ENCODE measurements around the gene NAE1. TPM values are rescaled to one million over a fixed set of nuclear protein-coding genes. Genes with fewer than 3 reads are reported as not detected.

The NAE1 gene
- total RNA-seq, 1 donor from 2014 or later = 63.9 TPM

DNA sequence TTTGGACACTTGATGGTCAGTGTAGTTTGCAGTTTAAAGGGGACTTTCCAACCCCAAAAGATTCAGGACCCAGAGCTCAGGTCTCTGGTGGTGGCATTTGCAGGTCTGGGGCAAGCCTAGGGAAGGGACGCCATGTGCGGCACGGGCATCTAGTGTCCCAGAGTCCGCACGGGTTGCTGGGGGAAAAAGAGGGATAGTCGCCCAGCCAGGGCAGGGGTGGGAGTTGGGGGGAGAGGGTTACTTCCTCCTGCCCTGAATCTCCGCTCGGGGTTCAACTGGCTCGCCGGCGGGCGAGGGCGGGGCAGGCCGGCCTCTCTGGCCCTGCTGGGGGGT is 13.2 kb upstream of the NAE1 start:
- peaks cover 2% of the 10 kb centered on the region for H3K4me1 Mint-ChIP-seq (ENCODE audit: unreplicated experiment)
- H3K36me3 Mint-ChIP-seq (ENCODE audit: low read depth, unreplicated experiment) = no peaks in the 10 kb centered on the region
- TF ChIP-seq, protein P1, sequence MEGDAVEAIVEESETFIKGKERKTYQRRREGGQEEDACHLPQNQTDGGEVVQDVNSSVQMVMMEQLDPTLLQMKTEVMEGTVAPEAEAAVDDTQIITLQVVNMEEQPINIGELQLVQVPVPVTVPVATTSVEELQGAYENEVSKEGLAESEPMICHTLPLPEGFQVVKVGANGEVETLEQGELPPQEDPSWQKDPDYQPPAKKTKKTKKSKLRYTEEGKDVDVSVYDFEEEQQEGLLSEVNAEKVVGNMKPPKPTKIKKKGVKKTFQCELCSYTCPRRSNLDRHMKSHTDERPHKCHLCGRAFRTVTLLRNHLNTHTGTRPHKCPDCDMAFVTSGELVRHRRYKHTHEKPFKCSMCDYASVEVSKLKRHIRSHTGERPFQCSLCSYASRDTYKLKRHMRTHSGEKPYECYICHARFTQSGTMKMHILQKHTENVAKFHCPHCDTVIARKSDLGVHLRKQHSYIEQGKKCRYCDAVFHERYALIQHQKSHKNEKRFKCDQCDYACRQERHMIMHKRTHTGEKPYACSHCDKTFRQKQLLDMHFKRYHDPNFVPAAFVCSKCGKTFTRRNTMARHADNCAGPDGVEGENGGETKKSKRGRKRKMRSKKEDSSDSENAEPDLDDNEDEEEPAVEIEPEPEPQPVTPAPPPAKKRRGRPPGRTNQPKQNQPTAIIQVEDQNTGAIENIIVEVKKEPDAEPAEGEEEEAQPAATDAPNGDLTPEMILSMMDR (IDR thresholded peaks at IDR 0.05; ENCODE audit: unreplicated experiment) = no peak
- peak overlapping the region; percentile 71 for H3K4me3 Mint-ChIP-seq (ENCODE audit: unreplicated experiment)
- H3K27me3 Mint-ChIP-seq (ENCODE audit: unreplicated experiment) = peaks cover 29% of the 10 kb centered on the region
- no peaks in the 10 kb centered on the region for H3K9me3 Mint-ChIP-seq (ENCODE audit: unreplicated experiment)
- no peak for DNase-seq (ENCODE audit: low spot score)
- no peak overlapping the region for H3K27ac Mint-ChIP-seq (ENCODE audit: unreplicated experiment)

DNA sequence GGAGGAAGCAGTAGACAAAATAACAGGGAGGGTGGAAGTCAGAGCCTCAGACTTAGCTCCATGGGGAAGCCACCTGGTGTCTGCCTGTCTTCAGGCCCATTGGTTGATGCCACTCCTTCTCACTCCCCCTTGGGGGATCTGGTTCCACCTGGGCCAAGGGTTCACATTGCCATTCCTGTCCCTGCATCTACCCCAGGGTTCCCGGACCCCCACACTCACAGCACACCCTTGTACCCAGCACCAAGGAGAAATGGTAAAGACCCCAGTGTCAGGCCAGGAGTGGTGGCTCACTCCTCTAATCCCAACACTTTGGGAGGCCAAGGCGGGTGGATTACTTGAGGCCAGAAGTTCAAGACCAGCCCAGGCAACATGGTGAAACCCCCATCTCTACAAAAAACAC is 12.4 kb upstream of the NAE1 start:
- no peak for DNase-seq (ENCODE audit: low spot score)
- Mint-ChIP-seq H3K4me3 (ENCODE audit: unreplicated experiment) (no peak overlapping the region), H3K9me3 (ENCODE audit: unreplicated experiment) (no peaks in the 10 kb centered on the region), H3K4me1 (ENCODE audit: unreplicated experiment) (no peaks in the 10 kb centered on the region), H3K27ac (ENCODE audit: unreplicated experiment) (no peak overlapping the region), H3K27me3 (ENCODE audit: unreplicated experiment) (peaks cover 30% of the 10 kb centered on the region), H3K36me3 (ENCODE audit: low read depth, unreplicated experiment) (no peaks in the 10 kb centered on the region)
- TF ChIP-seq, protein P1 (IDR thresholded peaks at IDR 0.05; ENCODE audit: unreplicated experiment) = no peak

DNA sequence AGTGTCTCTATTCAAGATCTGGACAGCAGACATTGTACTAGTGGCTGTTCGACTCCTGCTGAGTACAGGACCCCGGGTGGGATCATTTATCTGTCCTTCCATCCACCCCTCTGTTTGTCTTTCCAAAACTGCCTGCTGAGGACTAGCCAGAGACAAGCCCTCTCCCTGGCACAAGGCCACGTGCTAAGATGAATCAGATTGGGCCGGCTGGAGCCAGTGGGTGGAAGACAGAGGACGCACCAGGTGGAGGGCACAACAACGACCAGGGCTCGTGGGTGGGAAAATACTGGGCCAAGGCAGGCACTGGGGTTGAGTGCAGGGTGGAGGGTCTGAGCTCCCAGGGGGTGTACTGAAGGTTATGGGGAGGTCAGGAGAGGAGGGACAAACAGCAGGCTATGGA is 12.0 kb upstream of the NAE1 start:
- H3K4me1 Mint-ChIP-seq (ENCODE audit: unreplicated experiment) = no peaks in the 10 kb centered on the region
- H3K9me3 Mint-ChIP-seq (ENCODE audit: unreplicated experiment) = no peaks in the 10 kb centered on the region
- no peak overlapping the region for H3K4me3 Mint-ChIP-seq (ENCODE audit: unreplicated experiment)
- no peak for DNase-seq (ENCODE audit: low spot score)
- no peaks in the 10 kb centered on the region for H3K36me3 Mint-ChIP-seq (ENCODE audit: low read depth, unreplicated experiment)
- TF ChIP-seq, protein P1 (IDR thresholded peaks at IDR 0.05; ENCODE audit: unreplicated experiment) = no peak
- no peak overlapping the region for H3K27ac Mint-ChIP-seq (ENCODE audit: unreplicated experiment)
- peaks cover 30% of the 10 kb centered on the region for H3K27me3 Mint-ChIP-seq (ENCODE audit: unreplicated experiment)

DNA sequence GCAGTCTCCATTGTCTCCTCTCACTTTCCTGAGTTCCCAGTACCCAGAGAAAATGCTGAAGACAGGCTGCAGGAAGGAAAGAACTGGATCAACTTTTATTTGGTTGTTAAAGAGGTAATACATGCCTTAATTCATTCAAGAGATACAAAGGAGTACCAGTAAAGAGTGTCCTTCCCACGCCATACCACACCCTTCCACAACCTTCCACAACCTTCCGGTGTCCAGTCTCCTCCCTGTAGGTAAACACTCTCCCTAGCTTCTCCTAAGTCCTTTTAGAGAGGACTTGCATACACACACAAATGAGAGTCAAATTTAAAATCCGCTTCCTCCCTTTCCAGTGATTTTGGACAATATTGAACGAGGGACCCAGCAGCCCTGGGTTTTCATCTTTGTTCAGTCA is 10.6 kb upstream of the NAE1 start:
- Mint-ChIP-seq H3K36me3 (ENCODE audit: low read depth, unreplicated experiment) (no peaks in the 10 kb centered on the region), H3K4me1 (ENCODE audit: unreplicated experiment) (no peaks in the 10 kb centered on the region), H3K4me3 (ENCODE audit: unreplicated experiment) (no peak overlapping the region), H3K27me3 (ENCODE audit: unreplicated experiment) (peaks cover 30% of the 10 kb centered on the region), H3K27ac (ENCODE audit: unreplicated experiment) (no peak overlapping the region), H3K9me3 (ENCODE audit: unreplicated experiment) (no peaks in the 10 kb centered on the region)
- no peak for DNase-seq (ENCODE audit: low spot score)
- TF ChIP-seq, protein P1 (IDR thresholded peaks at IDR 0.05; ENCODE audit: unreplicated experiment) = no peak

DNA sequence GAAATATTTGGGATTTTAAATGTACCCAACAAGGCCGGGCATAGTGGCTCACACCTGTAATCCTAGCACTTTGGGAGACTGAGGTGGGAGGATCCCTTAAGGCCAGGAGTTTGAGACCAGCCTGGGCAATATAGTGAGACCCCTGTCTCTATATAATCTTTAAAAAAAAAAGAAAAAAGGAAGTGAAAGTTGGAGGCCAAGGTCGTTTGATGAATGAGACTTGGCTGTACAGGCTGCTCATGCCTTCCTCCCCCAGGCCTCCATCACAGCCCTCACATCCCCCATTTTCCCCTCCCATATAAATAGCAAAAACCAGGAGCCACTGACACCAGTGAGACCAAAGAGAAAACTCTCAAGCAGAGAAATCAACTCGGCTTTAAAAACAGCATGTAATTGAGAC is 10.1 kb upstream of the NAE1 start:
- H3K4me1 Mint-ChIP-seq (ENCODE audit: unreplicated experiment) = peaks cover 1% of the 10 kb centered on the region
- no peak overlapping the region for H3K4me3 Mint-ChIP-seq (ENCODE audit: unreplicated experiment)
- H3K27me3 Mint-ChIP-seq (ENCODE audit: unreplicated experiment) = peaks cover 26% of the 10 kb centered on the region
- no peak for DNase-seq (ENCODE audit: low spot score)
- no peaks in the 10 kb centered on the region for H3K36me3 Mint-ChIP-seq (ENCODE audit: low read depth, unreplicated experiment)
- H3K27ac Mint-ChIP-seq (ENCODE audit: unreplicated experiment) = no peak overlapping the region
- TF ChIP-seq, protein P1 (IDR thresholded peaks at IDR 0.05; ENCODE audit: unreplicated experiment) = no peak
- no peaks in the 10 kb centered on the region for H3K9me3 Mint-ChIP-seq (ENCODE audit: unreplicated experiment)

All from endothelial cell (in vitro differentiated cells).